Middle frontal gyrus (tissue), 1 donor: ENCODE data around the gene TTC38.

Experiments
- DNase-seq: peaks from one replicate; pipeline ENCODE4 v3.0.0-alpha.2; 2015; ENCODE audit warnings: low spot score; ENCODE audit errors: extremely low spot score

Gene TTC38

DNA sequence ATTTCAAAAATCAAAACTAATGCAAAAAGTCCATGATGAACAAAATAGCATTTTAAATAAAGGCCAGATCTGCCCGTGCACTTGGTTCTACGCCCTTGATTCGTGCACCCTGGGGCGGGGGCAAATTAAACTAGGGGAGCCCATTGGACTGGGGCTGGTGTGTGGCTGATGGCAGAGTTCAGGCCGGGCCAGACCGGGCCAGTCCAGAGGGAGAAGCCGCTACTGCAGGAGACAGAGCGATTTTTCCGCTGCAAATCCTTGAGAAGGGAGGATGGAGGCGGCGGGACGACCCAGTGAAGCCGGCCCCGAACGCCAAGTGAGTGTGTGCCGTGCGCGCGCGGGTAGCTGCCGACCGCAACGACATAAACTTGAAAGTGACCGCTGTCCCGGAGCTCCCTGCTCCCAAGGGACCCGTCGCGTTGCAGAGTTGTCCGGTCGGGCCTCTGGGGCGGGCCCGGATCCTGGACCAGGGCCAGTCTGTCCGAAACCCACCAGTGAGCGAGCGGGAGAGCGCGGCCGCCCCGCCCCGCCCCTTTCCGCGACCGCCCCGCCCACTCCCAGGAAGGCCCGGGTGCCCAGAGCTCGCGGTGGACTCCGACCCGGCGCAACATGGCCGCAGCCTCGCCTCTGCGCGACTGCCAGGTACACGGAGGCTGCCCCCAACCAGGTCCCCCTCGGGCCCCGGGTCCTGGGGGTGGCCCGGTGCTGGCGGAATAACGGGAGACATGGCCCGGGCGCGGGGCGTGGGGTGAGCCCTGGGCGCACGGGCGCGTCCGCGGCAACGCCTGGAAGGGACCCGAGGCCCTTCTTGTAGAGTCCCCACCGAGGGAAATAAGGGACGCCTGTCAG is at the start of gene TTC38:
TSS of gene TTC38 (plus strand) at position 578 of the 849 bp plus-strand sequence. CDS start at position 610, 32 bp downstream.
- peak; percentile 47 for DNase-seq

DNA sequence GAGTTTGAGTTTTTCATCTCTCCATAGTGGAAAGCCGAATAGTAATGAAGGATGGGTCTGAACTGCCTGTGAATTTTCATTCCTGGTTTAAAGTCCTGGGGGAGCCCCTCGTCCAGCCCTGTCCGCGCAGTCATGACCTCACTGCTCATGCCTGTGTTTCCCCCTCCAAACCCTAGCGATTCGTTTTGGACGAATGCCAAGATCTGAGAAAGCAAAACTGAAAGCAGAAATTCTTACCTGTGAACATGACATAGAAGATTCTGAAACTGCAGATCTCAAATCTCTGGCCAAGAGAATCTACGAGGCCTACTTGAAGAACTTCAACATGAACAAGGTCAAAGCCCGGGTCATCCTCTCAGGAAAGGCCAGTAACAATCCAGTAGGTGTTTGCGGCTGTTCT is 48.2 kb upstream of the TTC38 start:
- no peak for DNase-seq

DNA sequence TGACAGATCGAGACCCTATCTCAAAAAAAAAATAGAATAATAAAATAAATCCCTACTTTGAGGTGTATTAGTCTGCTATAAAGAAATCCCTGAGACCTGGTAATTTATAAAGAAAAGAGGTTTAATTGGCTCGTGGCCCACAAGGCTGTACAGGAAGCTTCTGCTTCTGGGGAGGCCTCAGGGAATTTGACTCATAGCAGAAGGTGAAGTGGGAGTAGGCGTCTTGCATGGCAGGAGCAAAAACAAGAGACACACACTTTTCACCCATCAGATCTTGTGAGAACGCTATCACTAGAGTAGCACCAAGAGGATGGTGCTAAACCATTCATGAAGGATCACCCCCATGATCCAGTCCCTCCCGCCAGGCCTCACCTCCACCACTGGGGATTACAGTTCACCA is 46.9 kb upstream of the TTC38 start:
- no peak for DNase-seq

DNA sequence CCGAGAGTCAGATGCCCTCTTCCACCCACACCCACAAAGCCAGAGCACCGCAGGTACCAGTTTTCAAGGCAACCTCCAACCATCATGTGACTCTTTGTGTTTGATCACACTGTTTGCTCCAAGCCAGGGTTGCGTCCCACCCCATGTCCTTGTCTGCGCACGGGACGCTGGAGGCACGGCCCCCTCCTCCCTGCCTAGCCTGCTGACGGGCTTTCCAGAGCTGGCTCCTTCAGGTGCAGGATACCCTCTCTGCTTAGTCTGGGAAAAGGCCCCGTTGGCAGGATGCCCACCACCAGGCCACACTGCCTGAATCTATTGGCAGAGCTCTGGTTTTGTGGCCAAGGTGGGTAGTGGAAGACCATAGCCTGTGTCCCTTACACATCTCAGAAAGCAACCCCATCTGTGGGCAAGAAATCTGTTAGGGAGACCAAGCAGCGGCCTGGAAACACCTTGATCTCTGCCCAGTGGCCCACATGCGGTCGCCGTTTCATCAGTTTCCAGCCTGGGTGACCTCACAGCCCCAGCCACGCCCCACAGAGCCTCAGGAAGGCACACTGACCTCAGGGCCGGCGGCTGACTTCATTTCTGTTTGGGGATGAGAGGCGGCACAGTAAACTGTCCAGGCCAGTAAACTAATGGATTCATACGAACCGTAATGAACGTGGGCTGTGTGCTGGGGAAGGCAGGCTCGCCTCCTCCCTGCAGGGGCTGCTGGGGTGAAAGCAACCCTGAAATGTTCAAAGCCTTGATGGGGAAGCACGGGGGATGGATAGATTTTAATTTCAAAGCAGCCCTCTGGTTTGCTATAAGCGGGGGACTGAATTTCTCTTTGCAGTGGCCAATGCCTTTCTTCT is 43.5 kb upstream of the TTC38 start:
- DNase-seq, result no peak

DNA sequence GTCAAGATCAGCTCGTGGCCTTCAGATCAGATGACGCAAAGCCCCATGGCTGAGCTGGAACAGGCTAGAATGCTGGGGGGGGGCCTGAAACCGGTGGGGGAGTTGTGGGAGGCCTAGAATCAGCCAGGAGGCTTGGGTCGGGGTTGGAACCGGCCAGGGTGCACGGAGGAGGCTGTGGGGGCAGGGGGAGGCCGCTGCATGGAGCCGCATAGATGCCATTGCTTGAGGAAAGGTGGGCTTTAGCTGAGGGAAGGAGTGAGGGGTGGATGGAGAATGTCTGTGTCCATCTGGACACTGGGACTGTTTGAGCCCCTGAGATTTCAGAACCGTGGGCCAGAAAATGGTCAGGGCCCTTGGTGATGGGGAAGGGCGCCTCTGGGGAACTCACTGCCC is 42.9 kb upstream of the TTC38 start:
- no peak for DNase-seq

DNA sequence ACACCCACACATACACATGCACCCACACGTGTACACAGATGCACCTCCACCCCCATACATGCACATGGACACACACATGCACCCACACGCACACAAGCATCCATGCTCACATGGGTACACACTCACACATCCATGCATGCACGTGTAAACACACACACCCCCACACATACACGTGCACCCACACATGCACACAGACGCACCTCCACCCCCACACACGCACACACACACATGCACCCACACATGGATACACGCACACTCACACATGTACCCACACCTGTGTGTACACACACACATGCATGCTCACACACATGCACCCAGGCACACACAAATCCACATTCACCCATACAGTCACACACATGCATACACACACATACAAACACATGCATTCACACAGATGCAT is 42.2 kb upstream of the TTC38 start:
- DNase-seq, result no peak

DNA sequence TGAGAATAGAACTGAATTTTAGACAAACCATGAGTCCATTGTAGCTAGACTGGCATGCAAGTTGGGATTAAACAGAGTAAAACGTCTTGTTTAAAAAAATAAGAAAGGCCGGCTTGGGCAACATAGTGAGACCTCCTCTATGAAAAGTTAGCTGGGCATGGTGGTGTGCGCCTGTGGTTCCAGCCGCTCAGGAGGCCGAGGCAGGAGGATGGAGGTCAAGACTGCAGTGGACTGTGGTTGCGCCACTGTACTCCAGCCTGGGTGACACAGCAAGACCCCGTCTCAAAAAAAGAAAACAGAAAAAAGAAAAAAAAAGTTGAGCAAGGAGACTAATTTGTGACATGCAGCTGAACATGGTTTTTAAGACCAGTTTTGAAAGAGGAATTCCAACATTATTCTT is 41.2 kb upstream of the TTC38 start:
- no peak for DNase-seq

DNA sequence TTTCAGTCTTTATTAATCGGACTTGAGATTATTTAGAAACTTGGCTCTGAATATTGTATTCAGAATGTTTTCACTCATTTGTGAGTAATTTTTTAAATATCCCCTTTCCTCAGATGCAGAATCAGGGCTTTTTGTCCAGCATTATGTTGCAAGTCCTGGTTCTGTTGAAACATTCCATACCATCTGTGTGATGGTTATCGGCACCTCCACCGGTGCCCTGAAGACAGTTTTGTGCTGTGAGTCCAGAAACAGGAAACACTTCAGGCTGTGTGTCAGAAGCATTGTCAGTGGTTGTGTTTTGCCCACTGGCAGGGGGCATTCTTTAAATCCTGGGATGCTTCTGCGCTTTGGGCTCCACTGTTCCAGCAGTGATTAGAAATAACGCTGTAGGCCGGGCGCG is 38.1 kb upstream of the TTC38 start:
- no peak for DNase-seq

DNA sequence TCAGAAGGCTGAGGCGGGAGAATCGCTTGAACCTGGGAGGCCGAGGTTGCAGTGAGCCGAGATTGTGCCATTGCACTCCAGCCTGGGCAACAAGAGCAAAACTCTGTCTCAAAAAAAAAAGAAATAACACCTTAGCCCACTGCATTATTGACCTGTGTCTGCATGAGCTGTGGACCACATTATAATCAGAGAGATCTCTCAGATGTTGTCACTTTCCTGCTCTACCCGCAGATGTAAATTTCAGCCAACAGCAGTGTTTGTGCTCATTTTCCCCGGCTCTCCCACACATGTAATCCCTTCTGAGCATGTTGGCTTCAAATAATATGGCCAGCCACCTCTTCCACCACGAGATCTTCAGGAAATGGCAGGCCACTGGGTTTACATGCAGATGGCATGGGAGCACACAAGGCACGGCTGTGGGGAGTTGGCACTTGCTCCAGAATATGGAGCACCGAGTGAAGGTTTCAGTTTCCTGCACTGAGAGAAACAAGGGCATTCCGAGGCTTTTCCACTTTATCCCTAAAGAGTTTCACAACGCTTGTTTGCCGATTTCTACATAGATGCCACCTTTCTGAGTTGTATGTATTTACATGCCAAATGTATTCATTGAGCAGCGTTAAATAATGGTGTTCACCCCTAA is 37.4 kb upstream of the TTC38 start:
- no peak for DNase-seq

DNA sequence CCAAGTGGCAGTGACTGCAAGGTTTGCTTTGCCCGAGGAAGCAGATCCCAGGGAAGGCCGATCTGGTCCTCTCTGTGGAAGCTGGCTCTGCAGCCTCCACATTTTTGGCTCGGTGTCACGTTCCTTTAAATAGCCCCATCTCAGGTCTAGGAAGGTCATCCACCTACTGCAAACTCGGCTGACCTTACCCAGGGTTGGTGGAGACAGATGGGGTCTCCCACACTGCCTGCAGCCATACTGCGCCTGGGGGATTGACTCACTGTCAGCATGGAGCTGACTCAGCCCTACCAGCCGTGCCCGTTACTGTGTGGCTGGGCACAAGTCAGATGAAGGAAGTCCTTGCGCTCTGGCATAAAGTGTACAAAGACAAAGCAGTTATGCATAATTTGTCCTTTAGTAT is 34.6 kb upstream of the TTC38 start:
- DNase-seq, result no peak

DNA sequence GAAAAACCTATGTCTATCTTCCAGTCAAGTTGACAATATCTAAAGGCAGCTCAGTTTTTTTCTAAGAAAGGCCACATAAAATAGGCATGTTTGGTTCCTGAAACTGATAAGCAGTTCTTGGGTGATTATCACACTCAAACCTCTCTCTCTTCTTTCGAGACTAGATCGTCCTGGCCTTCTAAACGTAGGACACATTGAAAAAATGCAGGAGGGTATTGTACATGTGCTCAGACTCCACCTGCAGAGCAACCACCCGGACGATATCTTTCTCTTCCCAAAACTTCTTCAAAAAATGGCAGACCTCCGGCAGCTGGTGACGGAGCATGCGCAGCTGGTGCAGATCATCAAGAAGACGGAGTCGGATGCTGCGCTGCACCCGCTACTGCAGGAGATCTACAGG is 32.8 kb upstream of the TTC38 start:
- no peak for DNase-seq

DNA sequence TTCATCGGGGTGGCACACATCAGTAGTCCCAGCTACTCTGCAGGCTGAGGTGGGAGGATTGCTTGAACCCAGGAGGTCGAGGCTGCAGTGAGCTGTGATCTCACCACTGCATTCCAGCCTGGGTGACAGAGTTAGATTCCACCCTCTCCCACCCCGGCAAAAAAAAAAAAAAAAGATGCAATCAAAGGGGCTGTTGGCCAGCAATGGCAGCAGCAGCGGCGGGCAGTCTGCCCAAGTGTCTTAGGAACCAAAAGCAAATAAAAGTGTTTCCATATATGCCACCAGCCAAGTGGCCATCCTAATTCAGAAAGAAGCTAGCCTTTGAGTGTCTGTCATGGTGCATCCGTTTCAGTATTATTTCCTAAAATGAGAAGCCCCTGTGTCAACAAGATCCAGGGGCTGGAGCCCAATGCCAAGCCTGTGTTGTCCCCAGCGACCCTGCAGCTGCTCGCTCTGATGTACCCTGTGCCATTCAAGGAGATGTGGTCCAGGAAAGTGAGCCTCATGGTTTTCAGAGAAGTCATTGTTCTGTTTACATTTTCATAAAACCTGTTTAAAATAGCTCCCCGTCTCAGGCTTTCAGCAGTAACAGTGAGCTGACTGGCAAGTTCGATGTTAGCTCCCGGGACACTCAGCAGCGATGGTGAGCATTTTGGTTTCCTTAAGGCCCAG is 30.2 kb upstream of the TTC38 start:
- no peak for DNase-seq

DNA sequence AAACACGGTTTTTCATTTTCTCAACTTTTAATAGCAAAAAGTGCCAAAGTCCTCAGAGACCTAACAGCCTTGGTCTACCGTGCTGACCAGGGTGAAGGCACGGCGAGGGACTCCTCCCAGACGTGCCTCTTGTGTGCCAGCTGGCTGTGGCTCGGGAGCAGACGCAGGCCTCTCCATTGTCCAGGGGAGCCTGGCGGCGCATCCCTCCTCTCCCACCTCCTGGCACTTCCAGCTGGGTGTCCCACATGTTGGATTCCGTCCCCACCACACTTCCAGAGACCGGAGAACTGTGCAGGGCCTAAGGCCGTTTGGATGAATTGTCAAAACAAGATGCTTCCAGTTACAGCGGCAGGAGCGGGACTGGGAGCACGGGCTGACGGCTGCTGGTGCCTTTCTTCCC is 29.3 kb upstream of the TTC38 start:
- DNase-seq, result no peak

DNA sequence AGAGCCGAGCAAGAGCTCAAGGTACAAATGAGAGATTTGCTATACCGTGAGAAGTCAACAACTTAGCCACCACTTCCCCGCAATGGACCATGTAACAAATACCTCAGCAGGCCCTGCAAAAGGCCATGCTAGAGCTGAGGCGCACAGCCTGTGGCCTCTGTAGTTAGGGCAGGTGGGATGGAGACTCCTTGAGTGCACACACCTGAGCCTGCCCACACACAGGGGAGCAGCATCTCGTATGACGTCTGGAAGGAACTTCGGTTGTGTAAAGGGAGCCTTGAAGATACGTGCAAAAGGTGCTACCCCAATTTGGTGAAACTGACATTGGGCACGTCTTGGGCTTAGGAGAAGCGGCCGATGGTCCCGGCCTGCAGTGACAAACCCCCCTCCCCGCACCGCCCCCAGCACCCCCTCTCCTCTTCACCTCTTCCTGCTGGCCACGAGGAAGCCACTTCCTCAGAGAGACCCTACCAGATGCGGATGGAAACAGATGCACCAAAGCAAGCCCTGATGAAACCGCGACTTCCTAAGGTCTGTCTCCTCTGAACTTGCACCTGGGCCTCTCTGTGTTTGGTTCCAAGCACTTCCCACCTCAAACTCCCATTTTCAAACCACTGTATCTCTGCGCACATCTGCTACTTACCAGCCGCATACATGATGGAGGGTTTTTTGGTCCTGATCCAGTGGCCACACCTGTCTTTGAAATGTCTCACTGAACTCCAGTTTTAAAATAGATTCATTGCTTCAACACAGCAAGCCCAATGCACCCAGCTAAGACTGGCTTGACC is 28.4 kb upstream of the TTC38 start:
- DNase-seq, result no peak

DNA sequence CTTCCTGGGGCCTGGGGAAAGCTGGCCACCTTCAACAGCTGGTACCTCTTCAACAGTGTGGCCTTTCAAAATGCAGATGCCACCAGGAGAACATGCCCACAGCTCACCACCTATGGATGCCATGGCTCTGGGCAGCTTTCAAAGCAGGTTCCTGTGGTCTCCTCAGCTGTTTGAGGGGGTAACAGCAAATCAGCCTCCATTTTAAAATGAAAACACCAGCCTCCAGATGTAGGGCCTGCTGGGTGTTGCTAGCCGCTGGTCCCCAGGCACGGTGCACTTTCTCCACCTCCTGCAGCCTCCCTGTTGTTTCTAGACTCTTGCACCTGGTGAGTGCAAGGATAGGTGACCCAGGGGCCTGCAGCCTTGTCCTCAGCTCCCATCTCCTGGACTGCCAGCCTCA is 27.7 kb upstream of the TTC38 start:
- DNase-seq, result no peak

DNA sequence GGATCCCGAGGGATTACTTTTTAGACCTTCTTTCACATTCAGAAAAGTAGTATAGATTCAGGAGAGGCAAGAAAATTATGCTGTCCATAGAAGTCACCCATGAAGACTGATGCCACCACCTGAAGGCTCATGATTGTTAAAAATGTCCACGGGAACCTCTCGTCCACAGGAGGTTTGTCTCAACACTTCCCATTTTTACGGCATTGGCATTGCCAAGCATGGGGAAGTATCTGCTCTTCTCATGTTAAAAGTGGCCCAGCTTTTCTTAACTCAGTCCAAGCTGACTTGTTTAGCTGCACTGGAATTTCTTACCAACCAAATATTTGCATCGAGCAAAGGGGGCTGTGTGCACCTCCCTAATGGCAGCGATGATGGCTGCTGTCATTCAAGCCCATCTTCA is 27.3 kb upstream of the TTC38 start:
- no peak for DNase-seq

DNA sequence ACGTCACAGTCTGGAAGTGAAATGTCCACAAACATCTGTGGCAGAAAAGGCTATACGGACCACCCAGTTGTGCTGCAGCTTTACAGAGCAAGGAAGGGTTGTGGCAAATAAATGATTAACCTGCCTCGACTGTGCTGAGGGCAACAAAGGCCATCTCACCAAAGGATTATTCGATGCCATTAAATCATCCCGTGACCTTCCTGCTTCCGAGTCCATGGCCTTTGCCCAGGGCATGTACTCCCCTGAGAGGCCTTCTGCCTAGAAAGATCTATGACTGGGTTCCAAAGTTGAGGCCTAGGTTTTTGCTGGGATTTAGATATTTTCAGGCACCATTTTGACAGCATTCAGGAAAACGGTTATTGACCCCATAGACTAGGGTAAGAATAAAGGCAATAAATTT is 26.9 kb upstream of the TTC38 start:
- DNase-seq, result no peak

DNA sequence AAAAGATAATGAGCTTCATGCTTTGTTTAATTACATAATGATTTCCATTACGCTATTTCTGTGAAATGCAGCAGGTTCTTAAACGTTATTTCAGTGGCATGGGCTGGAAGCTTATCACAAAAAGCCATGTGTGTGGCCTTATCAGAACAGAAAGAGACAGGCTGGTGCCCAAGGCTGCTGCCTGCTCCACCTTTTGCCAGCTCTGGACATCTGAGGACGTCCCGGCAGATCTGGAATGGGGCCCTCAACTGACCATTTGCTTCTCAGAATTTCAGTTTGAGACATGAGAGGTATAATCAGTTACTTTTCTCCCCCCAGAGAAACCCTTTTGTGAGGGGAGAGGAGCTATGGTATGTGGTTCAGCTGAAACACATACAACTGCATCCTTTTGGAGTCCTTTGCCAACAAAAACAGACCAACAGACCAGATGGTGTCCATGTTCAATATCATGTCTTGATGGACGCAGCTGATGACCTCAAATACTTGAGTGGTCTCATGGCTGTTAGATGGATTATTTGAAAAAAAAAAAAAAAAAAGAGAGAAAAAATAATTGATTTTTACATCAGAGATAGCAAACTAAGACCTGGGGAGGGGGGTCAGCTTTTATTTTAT is 26.3 kb upstream of the TTC38 start:
- DNase-seq, result no peak

DNA sequence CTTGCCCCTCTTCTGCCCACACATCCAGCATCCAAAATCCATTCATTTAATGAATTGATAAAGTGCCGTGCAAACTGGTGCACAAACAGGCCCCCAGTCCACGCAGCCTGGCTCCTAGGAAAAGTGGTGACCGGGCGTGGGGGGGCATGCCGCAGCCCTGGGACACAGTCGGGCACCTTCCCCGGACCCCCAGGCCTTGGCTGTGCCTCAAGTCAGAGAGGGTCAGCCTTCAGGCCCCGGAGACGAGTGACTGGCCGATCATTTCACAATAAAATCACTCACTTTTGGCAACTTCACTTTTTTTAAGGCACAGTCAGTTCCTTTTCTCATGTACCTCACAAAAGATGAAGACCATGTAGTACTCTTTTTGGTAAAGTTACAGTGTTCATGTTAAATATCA is 25.7 kb upstream of the TTC38 start:
- DNase-seq, result no peak

DNA sequence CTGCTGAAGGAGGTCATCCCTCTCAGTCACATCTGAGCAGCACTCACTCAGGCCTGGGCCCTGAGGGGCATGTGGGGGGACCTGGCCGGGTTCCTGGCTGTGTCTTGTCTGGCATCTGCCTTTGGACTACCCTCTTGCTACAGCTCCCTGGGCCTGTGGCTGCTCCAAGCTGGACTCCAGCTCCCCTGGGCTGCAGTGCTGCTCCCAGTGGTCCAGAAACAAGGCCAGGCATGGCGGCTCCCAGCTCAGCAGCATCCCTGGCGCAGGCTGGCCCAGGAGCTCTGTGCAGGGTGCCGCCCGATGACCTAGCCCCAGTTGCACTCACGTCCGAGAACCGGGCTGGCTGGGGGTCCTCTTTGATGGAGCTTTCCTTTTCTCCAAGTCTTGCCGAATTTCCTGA is 23.0 kb upstream of the TTC38 start:
- no peak for DNase-seq
